Measurements from ENCODE around the gene C4orf17.
"Not testable (repeated sequence)": the region's sequence is repeated elsewhere in the genome, so short reads cannot be mapped to it uniquely, and the experiment has no call there.

The C4orf17 gene

GRCh38 chr4:99510721-99511120 is at the start of gene C4orf17:
Gene C4orf17 (plus strand): TSS chr4:99511021. CDS start chr4:99513082, 2,061 bp downstream.
- no peak for DNase-seq (ENCODE audit: low spot score)

DNA sequence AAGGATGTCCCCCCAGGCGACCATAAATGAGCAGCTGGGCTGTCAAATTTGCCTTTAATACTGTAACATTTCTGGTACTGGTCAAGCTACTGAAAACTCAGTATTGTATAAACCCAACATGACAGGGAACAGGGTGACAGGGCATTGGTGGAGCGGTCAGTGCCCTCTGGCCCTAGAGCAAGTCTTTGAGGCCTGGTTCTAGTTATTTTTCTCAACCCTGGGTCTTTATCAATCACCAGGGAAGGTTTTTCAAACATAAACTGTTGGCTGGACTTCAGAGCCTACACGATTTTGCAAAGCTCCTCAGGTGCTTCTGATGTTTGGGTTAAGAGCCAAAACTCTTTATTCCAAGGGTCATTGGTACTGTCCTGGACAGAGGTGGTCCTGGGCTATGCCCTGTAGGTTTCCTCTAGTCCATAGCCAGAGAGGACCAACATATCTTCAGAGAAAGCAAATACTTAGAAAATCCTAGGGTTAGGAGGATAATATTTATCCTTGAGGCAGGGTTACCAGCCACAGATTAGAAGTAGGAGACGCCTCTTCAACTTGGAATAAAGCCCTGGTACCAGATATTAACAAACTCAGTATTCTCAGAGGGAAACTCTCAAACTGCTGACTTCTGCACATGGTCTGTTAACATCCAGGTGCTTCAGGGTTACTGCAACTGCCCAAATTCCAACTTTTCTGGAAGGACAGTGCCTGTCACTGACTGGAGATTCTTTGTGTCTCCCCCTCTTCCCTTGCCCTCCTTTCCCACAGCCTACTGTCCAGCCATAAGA is 49.0 kb upstream of the C4orf17 start:
- no peak for DNase-seq (ENCODE audit: low spot score)

DNA sequence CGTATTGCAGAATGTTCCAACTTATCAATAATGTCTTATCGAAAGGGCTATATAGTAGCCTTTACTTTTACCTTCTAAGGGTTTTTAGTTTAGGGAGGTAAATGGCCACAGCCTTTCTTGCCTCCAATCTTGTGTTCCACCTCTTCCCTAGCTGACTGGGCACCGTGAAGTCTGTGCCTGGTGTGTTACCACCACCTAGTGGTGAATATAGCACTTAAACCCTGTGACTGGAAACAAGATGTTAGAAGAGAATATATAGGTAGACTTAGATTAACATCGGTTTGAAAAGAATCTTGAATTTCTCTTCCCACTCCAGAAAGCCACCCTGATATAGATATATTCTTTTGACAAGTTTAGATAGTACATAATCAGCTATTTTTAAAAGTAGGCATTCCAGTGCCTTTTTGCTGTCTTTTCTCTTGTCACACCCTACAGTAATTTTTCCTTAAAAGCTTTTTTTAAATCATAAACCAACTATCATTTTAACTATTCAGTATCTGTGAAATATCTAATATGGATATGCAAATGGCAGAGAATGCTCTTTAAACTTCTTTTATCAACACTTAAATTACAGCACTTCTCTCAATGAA is 47.9 kb upstream of the C4orf17 start:
- peak; percentile 58 for DNase-seq (ENCODE audit: low spot score)

- no peak for DNase-seq (ENCODE audit: low spot score)
Measured at GRCh38 chr4:99463566-99463965, 47.3 kb upstream of the C4orf17 start.

GRCh38 chr4:99467887-99468286 is 42.9 kb upstream of the C4orf17 start:
- no peak for DNase-seq (ENCODE audit: low spot score)

DNA sequence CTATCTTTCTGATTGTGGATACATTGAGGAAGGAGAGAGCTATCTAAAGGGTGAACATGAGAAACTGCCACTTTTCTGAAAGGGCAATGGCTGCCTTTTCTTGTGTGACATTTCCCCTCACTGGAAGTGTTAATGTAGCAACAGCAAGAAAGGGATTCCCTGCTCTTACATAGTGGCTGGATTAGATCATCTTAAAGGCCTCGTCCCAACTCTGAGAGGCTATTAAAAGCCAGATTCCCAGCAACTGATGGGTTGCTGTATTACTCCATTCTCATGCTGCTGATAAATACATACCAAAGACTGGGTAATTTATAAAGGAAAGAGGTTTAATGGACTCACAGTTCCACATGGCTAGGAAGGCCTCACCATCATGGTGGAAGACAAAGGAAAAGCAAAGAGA is 41.9 kb upstream of the C4orf17 start:
- no peak for DNase-seq (ENCODE audit: low spot score)

DNA sequence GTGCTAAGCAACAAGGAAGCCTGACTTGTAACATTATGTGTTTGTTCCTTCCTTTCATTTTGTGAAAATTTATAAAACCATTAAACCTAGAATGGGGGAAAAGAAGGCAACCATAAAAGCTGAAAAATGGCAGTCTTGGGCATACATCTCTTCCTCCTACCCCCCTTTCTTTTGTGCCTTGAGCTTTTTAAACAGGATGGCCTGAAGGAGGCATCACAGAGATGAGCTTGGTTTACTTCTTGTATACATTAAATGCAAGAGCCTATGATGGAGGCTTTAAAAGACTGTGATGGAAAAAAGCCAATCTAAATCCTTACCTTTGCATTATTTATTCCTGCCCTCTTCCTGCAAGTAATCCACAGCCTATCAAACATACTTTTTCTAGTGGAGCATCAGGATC is 39.5 kb upstream of the C4orf17 start:
- DNase-seq (ENCODE audit: low spot score): no peak

DNA sequence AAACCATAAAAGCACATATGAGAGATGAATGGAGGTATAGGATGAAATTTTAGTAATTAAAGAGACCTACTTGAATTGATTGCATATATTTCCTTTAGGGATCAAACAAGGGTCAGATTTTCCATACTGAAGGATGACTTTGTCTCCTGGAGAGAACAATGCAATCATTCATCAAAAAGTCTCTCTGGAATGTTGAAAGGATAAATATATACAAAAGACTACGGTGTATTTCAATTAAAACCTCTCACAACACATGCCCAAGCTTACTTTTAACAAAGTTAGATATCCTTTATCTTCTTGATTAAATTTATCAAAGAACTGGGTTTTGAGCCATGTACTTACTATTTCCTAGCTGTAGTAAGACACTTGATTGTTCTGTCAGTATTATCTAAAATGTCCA is 38.9 kb upstream of the C4orf17 start:
- no peak for DNase-seq (ENCODE audit: low spot score)

- DNase-seq (ENCODE audit: low spot score): no peak
Measured at GRCh38 chr4:99473131-99473530, 37.7 kb upstream of the C4orf17 start.

- DNase-seq (ENCODE audit: low spot score): no peak
Measured at GRCh38 chr4:99483636-99484035, 27.2 kb upstream of the C4orf17 start.

- DNase-seq (ENCODE audit: low spot score): no peak
Measured at GRCh38 chr4:99485212-99485611, 25.6 kb upstream of the C4orf17 start.

DNA sequence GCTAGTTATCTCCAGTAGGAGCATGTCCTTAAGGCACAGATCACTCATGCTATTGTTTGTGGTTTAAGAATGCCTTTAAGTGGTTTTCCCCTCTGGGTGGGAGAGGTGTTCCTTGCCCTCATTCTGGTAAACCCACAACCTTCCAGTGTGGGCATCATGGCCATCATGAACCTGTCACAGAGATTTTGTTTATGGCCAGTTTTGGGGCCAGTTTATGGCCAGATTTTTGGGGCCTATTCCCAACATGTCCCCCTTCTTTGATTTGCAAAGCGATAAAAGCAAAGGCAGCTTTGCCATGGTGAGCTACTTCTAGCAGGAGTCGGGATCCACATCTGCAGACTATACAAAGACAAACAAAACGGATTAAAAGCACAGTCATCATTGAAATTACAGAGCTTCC is 24.2 kb upstream of the C4orf17 start:
- not testable (repeated sequence) for DNase-seq (ENCODE audit: low spot score)

- no peak for DNase-seq (ENCODE audit: low spot score)
Measured at GRCh38 chr4:99490286-99490685, 20.5 kb upstream of the C4orf17 start.

DNA sequence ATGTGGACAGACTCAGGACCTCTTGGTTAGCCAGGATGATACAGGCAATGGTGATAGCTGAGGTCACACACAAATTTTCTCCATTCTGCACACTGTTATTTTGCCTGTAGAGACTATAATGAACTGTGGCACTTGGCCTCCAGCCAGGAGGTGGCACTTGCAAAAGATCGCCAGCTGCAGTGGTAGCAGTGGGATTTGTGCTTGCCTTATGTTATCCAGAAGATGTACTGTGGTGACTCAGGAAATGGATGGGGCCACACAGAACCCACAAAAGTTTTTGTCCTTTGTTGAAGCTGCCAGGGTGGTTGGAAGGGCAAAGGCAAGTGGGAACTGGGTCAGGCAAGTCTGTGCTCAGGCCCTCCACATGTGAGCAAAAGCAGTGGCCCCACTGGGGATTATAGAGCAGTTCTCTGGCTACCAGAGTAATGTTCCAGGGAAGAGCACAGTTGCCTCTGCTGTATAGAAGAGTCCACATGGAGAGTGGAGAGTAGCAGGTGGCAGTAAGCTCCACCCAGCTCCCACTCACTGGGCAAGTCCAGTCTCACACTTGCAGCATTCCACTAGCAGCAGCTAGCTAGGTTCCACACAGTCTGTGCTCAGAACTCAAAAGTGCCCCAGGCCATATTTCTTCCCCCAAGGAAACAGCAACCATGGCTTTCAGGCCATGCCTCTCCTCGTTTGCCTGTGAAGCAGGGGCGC is 5.9 kb upstream of the C4orf17 start:
- no peak for DNase-seq (ENCODE audit: low spot score)

GRCh38 chr4:99506781-99507180 is 4.0 kb upstream of the C4orf17 start:
- no peak for DNase-seq (ENCODE audit: low spot score)

- no peak for DNase-seq (ENCODE audit: low spot score)
Measured at GRCh38 chr4:99507349-99507748, 3.5 kb upstream of the C4orf17 start.

DNA sequence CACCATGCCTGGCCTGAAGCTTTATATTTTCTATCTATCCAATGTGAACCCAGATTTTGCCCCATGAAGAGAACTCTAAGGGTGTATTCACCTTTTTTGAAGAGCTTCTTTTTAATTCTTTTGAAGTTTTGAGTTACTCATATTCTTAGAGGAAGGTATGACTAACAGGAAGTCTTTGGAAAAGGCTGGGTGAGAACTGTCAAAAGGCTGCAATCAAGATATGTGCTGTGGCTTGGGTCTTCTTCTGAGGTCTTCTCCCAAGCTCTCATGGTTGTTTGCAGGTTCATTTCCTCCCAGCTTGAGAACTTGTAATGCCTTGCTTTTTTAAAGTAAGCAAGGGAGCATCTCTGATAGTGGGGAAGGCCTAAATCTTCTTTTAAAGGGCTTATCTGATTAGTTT is 3.1 kb upstream of the C4orf17 start:
- peak; percentile 55 for DNase-seq (ENCODE audit: low spot score)

GRCh38 chr4:99518601-99519295 is 7.9 kb downstream of the C4orf17 start:
- no peak for DNase-seq (ENCODE audit: low spot score)

GRCh38 chr4:99529228-99529627 is 18.4 kb downstream of the C4orf17 start:
- no peak for DNase-seq (ENCODE audit: low spot score)

GRCh38 chr4:99529956-99530355 is 19.1 kb downstream of the C4orf17 start:
- DNase-seq (ENCODE audit: low spot score): no peak

DNA sequence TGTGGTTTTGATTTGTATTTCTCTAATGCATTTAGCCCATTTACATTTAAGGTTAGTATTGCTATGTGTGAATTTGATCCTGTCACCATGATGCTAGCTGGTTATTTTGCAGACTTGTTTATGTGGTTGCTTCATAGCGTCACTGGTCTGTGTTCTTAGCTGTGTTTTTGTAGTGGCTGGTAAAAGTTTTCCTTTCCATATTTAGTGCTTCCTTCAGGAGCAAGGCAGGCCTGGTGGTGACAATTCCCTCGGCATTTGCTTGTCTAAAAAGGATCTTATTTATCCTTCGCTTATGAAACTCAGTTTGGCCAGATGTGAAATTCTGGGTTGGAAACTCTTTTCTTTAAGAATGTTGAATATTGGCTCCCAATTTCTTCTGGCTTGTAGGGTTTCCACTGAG is 23.9 kb downstream of the C4orf17 start:
- DNase-seq (ENCODE audit: low spot score): not testable (repeated sequence)

DNA sequence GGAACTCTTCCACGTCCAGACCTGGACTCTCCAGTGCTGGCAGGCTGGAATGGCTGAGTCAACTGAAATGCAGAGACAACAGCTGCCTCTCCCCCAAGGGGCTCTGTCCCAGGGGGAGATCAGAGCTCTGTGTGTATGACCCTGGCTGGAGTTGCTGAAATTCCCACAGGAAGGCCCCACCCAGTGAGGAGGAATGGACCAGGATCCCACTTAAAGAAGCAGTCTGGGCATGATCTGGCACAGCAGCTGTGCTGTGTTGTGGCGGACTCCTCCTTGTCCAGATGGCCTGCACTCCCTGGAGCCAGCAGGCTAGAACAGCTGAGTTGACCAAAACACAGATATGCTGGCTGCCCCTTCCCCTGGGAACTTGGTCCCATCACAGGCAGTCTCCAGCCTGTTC is 25.4 kb downstream of the C4orf17 start:
- DNase-seq (ENCODE audit: low spot score): no peak

- DNase-seq (ENCODE audit: low spot score): no peak
Measured at GRCh38 chr4:99536848-99537247, 26.0 kb downstream of the C4orf17 start.

Data from CD4-positive, alpha-beta T cell treated with Interleukin-2 at 100 ng/mL for 4 hours (primary cell).